Activated T-cell treated with anti-CD3 and anti-CD28 coated beads, Interleukin-2, amount 50 U/mL, for 72 hours (primary cell): ENCODE measurements around the gene LCE2C. TPM values are rescaled to one million over a fixed set of nuclear protein-coding genes. Genes with fewer than 3 reads are reported as not detected.
"Not testable (repeated sequence)": the region's sequence is repeated elsewhere in the genome, so short reads cannot be mapped to it uniquely, and the experiment has no call there.

Experiments used
- ATAC-seq, 2 donors: fragments of 150-1000 bp; cut with Tn5 transposase; replicated peaks in 1 of 2; 2 replicates each; pipeline ENCODE4 v1.10.0; 2021; ENCODE audit warnings: moderate library complexity in 2 of 2, mild to moderate bottlenecking in 1 of 2
- DNase-seq, 2 donors: peaks; one replicate each; pipeline ENCODE4 v3.0.0; 2021 to 2022; ENCODE audit warnings: mixed read lengths in 1 of 2
- H3K27ac Mint-ChIP-seq: one replicate; pipeline ENCODE4 v1.8.0; 2022; ENCODE audit warnings: mild to moderate bottlenecking, moderate library complexity, mixed read lengths
- H3K27me3 Mint-ChIP-seq: one replicate; pipeline ENCODE4 v1.8.0; 2022; ENCODE audit warnings: low read depth, mixed read lengths
- H3K36me3 Mint-ChIP-seq, 2 donors: one replicate each; pipeline ENCODE4 v1.8.0; 2022; ENCODE audit warnings: mixed read lengths in 2 of 2, mild to moderate bottlenecking in 1 of 2; ENCODE audit not compliant: insufficient read depth in 2 of 2
- H3K4me1 Mint-ChIP-seq: one replicate; pipeline ENCODE4 v1.8.0; 2022; ENCODE audit warnings: low read depth, mixed read lengths
- H3K4me3 Mint-ChIP-seq, 2 donors: one replicate each; pipeline ENCODE4 v1.8.0; 2022; ENCODE audit warnings: mild to moderate bottlenecking in 2 of 2, mixed read lengths in 2 of 2, moderate library complexity in 2 of 2
- H3K9me3 Mint-ChIP-seq, 2 donors: one replicate each; pipeline ENCODE4 v1.8.0; 2022; ENCODE audit warnings: mixed read lengths in 2 of 2
- total RNA-seq, 2 donors: library from RNA; stranded (reverse); gene quantifications; one replicate each; pipeline ENCODE4 v1.2.3, GENCODE V29; 2022

The LCE2C gene
- total RNA-seq, 2 donors from 2014 or later: not detected

DNA sequence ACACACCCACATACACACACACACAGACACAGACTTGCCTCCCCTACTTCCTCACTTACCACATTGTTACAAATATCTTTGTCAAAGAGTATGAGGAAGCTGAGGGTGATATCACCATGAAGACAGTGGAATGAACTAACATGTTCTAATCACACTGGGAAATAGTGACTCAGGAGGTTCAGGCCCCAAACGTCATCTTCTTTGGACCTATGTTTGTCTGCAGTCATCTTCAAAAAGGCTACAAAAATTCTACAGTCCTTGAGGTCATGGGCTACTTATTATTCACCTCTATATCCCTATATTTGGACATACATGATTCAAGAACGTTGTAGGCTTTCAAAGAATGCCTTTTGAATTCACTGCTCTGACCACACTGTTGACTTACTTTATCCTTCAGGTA lies 2.1 kb upstream of the LCE2C start:
- Mint-ChIP-seq H3K9me3 (no peaks in the 10 kb centered on the region), H3K36me3 (no peaks in the 10 kb centered on the region), H3K27ac (no peak overlapping the region), H3K27me3 (peaks cover 12% of the 10 kb centered on the region), H3K4me3 (no peak overlapping the region), H3K4me1 (no peaks in the 10 kb centered on the region)
- DNase-seq (no peak), ATAC-seq (no peak)

DNA sequence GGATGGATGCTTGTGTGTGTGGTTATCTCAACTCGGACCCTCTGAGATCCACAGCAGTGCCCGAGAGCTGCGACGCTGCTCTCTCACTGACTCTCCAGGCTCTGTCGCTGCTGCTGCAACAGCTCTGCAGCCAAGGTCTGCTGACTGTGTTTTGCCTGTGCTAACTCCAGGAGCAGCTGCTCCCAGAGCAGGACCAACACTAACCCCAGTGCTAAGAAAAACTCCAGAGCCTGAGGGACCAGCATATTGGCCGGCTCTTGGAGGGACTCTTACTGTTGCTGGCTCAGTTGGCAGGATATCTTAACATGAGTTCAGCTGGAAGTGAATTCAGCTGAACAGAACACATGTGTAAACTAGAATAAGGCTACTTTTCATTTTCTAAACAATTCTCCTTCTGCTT lies 4.4 kb downstream of the LCE2C start:
- Mint-ChIP-seq H3K36me3 (no peaks in the 10 kb centered on the region), H3K4me3 (no peak overlapping the region), H3K4me1 (no peaks in the 10 kb centered on the region), H3K27ac (no peak overlapping the region), H3K9me3 (no peaks in the 10 kb centered on the region), H3K27me3 (peaks cover 43% of the 10 kb centered on the region)
- ATAC-seq (no peak), DNase-seq (no peak)

DNA sequence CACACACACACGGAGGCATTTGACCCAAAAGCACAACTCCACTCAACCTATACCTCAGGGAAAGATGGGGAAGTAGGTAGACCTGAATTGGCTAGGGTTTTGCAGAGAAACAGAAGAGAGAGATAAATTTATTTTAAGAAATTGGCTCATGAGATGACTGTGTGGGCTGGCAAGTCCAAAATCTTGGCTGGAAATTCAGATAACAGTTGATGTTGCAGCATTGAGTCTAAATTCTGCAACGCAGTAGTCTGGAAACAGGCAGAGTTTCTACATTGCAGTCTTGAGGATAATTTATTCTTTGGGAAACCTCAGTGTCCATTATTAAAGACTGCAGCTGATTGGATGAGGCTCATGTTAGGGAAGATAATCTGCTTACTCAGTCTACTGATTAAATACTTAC lies 6.5 kb downstream of the LCE2C start:
- H3K4me1 Mint-ChIP-seq: no peaks in the 10 kb centered on the region
- peaks cover 37% of the 10 kb centered on the region for H3K27me3 Mint-ChIP-seq
- H3K9me3 Mint-ChIP-seq: no peaks in the 10 kb centered on the region

DNA sequence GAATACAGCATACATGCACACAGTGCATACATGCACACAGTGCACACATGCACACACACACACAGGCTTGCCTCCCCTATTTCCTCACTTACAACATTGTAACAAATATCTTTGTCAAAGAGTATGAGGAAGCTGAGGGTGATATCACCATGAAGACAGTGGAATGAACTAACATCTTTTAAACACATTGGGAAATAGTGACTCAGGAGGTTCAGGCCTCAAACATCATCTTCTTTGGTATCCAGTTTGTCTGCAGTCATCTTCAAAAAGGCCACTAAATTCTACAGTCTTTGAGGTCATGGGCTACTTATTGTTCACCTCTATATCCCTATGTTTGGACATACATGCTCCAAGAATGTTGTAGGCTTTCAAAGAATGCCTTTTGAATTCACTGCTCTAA lies 8.8 kb downstream of the LCE2C start:
- Mint-ChIP-seq H3K36me3 (no peaks in the 10 kb centered on the region), H3K27ac (no peak overlapping the region), H3K4me3 (no peak overlapping the region), H3K4me1 (no peaks in the 10 kb centered on the region), H3K27me3 (peaks cover 27% of the 10 kb centered on the region), H3K9me3 (no peaks in the 10 kb centered on the region)
- no peak for DNase-seq
- no peak for ATAC-seq

More for the DNA sequence above, 6.5 kb downstream of the LCE2C start:
- DNase-seq (no peak), ATAC-seq (no peak)
- no peak overlapping the region for H3K4me3 Mint-ChIP-seq
- H3K36me3 Mint-ChIP-seq: no peaks in the 10 kb centered on the region
- no peak overlapping the region for H3K27ac Mint-ChIP-seq

DNA sequence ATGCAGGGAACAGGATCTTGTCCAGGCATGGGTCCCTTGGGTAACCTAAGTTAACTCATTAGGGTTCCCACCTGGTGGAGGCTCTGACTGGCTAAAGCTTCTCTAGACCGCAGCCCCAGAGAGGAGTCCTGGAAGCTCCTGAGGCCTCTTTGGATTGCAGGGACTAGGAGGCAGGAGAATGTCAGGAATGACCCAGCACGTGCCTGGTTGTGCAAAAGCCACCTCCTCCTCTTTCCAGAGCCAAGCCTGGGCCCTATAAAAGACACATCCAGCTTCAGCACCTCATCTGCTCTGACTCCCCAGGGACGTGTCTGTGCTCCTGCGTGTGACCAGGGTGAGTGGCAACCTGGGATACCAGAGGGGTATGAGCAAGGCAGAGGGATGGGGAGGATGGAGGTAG lies 10.7 kb downstream of the LCE2C start, which contains the start of gene LCE2B:
TSS of gene LCE2B (plus strand) at position 301 of the 400 bp plus-strand sequence. CDS start 721 bp downstream, outside the sequence.
- H3K4me1 Mint-ChIP-seq, H3K36me3 Mint-ChIP-seq, H3K27ac Mint-ChIP-seq, ATAC-seq, H3K4me3 Mint-ChIP-seq, H3K9me3 Mint-ChIP-seq, DNase-seq: not testable (repeated sequence)
- H3K27me3 Mint-ChIP-seq: peaks cover 10% of the 10 kb centered on the region

DNA sequence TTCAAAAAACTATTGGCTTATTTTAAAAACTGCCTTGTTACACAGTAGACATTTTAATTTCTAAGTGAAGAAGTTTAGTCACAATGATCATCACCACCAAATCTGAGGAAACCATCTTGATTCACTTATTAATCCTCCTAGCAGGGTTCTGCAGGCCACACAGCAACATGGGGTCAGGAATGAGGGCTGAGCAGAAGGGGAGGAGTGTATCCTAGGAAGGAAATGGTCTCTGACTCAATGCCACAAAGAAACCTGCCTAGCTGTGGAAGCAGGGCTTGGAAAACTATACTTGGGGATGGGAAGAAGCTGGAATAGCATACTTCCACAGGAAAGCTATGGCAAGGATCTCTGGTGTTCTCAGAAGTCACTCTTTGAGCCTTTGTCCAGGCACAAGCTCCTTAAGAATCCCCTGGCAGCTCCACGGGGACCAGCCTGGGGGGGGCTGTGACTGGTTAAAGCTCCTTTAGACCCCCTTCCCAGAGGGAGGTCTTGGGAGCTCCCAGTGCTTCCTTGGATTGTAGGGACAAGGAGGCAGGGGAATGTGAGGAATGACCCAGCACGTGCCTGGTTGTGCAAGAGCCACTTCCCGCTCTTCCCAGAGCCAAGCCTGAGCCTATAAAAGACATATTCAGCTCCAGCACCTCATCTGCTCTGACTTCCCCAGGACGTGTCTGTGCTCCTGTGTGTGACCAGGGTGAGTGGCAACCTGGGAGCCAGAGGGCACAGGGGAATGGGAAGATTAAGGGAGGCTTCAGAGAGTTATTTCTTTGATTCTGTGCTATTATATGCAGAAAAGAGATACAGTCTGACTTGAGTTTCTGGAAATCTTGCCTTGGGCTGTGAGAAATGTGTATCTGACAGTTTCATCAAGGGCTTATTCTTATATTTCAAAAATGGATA lies 22.9 kb downstream of the LCE2C start, which contains the start of gene LCE2A:
TSS of gene LCE2A (plus strand) at position 645 of the 900 bp plus-strand sequence. CDS start 557 bp downstream, outside the sequence.
- no peak within 1 kb of the TSS for H3K4me3 Mint-ChIP-seq
- ATAC-seq (no peak), DNase-seq (no peak)
- no peaks in the 10 kb centered on the region for H3K9me3 Mint-ChIP-seq
- H3K27me3 Mint-ChIP-seq: no peaks in the 10 kb centered on the region
- peaks cover 0 to 2% of the 10 kb centered on the region in 2 donors for H3K36me3 Mint-ChIP-seq
- no peak within 1 kb of the TSS for H3K27ac Mint-ChIP-seq
- no peaks in the 10 kb centered on the region for H3K4me1 Mint-ChIP-seq

DNA sequence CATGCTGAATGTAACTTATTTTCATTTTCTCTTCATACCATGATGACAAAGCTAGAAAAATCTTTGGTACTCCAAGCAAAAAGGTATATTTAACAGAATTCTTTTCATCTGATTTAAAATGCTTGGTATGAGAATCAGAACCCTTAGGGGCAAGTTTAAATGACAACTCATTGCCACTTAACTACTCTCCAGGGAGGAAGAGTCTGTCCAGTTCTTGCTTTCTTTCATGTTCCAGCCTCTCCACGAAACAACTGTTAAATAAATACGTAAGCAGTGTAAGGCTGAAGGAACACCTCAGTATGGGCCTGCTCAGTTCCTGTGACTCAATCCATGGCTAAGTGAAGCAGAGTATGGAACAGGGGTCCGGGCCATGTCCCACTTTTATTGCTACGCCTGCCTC lies 24.7 kb downstream of the LCE2C start:
- Mint-ChIP-seq H3K4me1 (no peaks in the 10 kb centered on the region), H3K36me3 (peaks cover 0 to 3% of the 10 kb centered on the region in 2 donors), H3K27ac (no peak overlapping the region), H3K4me3 (no peak overlapping the region), H3K9me3 (peaks cover 0 to 2% of the 10 kb centered on the region in 2 donors), H3K27me3 (no peaks in the 10 kb centered on the region)
- DNase-seq (no peak), ATAC-seq (no peak)

DNA sequence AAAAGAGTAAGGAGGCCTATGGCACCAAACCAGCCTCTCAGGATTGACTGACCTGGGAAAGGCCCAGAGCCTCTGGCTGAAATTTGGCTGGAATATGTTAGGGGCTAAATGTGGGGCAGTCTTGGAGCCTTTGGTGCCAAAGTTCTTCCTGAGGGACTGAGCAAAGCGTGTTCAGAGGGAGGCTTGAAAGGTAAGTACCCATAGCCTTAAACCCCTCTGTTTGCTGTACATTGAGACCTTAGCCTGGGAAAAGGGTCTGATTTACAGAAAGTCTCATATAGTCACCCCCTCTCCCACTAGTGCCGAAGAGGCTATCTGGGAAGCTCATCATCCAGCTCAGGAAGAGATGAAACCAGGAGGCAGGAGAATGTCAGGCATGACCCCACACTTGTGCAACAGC lies 32.8 kb downstream of the LCE2C start, which contains the start of gene LCE4A:
TSS of gene LCE4A (plus strand) at position 301 of the 400 bp plus-strand sequence. CDS start 916 bp downstream, outside the sequence.
- H3K27me3 Mint-ChIP-seq: peaks cover 22% of the 10 kb centered on the region
- H3K36me3 Mint-ChIP-seq: peaks cover 0 to 3% of the 10 kb centered on the region in 2 donors
- peaks cover 2% of the 10 kb centered on the region in 2 donors for H3K9me3 Mint-ChIP-seq
- DNase-seq (no peak), ATAC-seq (no peak)
- no peaks in the 10 kb centered on the region for H3K4me1 Mint-ChIP-seq
- H3K4me3 Mint-ChIP-seq: no peak within 1 kb of the TSS
- H3K27ac Mint-ChIP-seq: no peak within 1 kb of the TSS

DNA sequence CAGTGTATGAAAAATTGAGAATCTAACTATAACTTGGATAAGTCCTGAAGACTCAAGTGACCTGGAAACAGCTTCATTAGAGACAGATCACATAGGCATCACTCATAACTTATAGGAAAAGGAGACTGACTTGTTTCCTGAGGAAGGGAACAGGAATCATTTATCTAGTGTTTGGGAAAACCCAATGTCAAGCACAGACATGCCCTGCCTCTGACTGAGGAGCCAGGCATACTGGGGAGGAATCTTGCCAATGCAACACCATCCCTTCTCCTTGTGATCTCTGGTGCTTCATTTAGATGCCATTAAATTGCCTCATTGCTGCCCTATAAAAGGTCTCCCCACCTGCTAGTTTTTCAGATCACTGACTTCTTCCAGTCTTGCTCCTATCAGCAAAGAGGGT lies 43.2 kb downstream of the LCE2C start:
- peaks cover 10% of the 10 kb centered on the region for H3K27me3 Mint-ChIP-seq
- H3K27ac Mint-ChIP-seq: no peak overlapping the region
- no peaks in the 10 kb centered on the region for H3K4me1 Mint-ChIP-seq
- H3K4me3 Mint-ChIP-seq: no peak overlapping the region
- H3K36me3 Mint-ChIP-seq: no peaks in the 10 kb centered on the region
- DNase-seq: no peak
- H3K9me3 Mint-ChIP-seq: no peaks in the 10 kb centered on the region
- ATAC-seq: no peak

DNA sequence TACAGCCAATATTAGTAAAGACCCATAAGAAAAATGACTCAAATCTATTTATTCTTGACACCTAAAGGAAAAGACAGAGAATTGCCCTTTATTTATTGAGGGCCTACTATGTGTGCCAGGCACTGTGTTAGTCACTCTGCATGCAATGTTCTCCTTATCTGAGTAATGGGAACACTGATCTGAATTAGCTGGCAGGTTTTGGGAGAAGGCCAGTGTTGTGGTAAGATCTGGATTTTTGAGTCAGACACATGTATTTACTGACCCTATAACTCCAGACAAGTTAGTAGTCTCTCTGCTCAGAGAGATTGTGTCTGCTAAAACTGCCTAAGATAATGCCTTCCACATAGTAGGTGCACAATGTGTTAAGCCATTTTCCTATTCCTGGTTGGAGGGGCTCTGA lies 50.2 kb downstream of the LCE2C start:
- H3K27me3 Mint-ChIP-seq: peaks cover 17% of the 10 kb centered on the region
- H3K4me1 Mint-ChIP-seq: no peaks in the 10 kb centered on the region
- no peak overlapping the region for H3K4me3 Mint-ChIP-seq
- H3K27ac Mint-ChIP-seq: no peak overlapping the region
- no peaks in the 10 kb centered on the region for H3K36me3 Mint-ChIP-seq
- ATAC-seq: no peak
- no peaks in the 10 kb centered on the region for H3K9me3 Mint-ChIP-seq
- no peak for DNase-seq

Other genes starting within 250 kb of the LCE2C start
- gene LCE5A, start 164.5 kb upstream of the LCE2C start, total RNA-seq: not detected
- not detected for gene CRCT1, start 160.8 kb upstream of the LCE2C start, total RNA-seq
- not detected for gene LCE3E, start 108.5 kb upstream of the LCE2C start, total RNA-seq
- not detected for gene LCE3D, start 94.8 kb upstream of the LCE2C start, total RNA-seq
- gene LCE3C, start 75.0 kb upstream of the LCE2C start, total RNA-seq: not detected
- not detected for gene LCE3B, start 61.5 kb upstream of the LCE2C start, total RNA-seq
- gene LCE3A, start 52.2 kb upstream of the LCE2C start, total RNA-seq: not detected
- not detected for gene LCE2D, start 11.9 kb upstream of the LCE2C start, total RNA-seq
- gene LCE2B, start 10.8 kb downstream of the LCE2C start, total RNA-seq: not detected
- not detected for gene LCE2A, start 23.1 kb downstream of the LCE2C start, total RNA-seq
- not detected for gene LCE4A, start 32.9 kb downstream of the LCE2C start, total RNA-seq
- gene KPRP, start 82.7 kb downstream of the LCE2C start, total RNA-seq: not detected
- not detected for gene LCE1F, start 99.9 kb downstream of the LCE2C start, total RNA-seq
- gene LCE1E, start 111.0 kb downstream of the LCE2C start, total RNA-seq: not detected
- not detected for gene LCE1D, start 121.4 kb downstream of the LCE2C start, total RNA-seq
- gene LCE1C, start 131.4 kb downstream of the LCE2C start, total RNA-seq: not detected
- gene LCE1B, start 136.7 kb downstream of the LCE2C start, total RNA-seq: not detected
- not detected for gene LCE1A, start 152.2 kb downstream of the LCE2C start, total RNA-seq
- gene LCE6A, start 167.6 kb downstream of the LCE2C start, total RNA-seq: not detected
- gene LCE7A, start 184.7 kb downstream of the LCE2C start, total RNA-seq: not detected
- not detected for gene SMCP, start 203.0 kb downstream of the LCE2C start, total RNA-seq
- gene IVL, start 233.3 kb downstream of the LCE2C start, total RNA-seq: not detected